Thymus (tissue), 11 donors: ENCODE measurements around the gene OXSR1. TPM values are rescaled to one million over a fixed set of nuclear protein-coding genes. Genes with fewer than 3 reads are reported as not detected.
A peak's percentile ranks its signal among the peaks of the same experiment; 100 is the strongest.

Source experiments
- DNase-seq, 9 donors: peaks; one replicate each; pipeline ENCODE4 v3.0.0-alpha.2; 2013; ENCODE audit warnings: low spot score in 9 of 9, low read depth in 6 of 9, missing footprints in 1 of 9
- H3K27ac ChIP-seq, 2 donors: one replicate each; pipeline ENCODE4 v1.5.1; 2013; ENCODE audit warnings: control low read depth in 1 of 2, low read depth in 1 of 2, low read length in 1 of 2, mild to moderate bottlenecking in 1 of 2, moderate library complexity in 1 of 2
- H3K27me3 ChIP-seq, 2 donors: one replicate each; pipeline ENCODE4 v1.5.1; 2013; ENCODE audit warnings: low read length in 1 of 2; ENCODE audit not compliant: control insufficient read depth in 2 of 2, insufficient read depth in 1 of 2
- H3K36me3 ChIP-seq, 2 donors: one replicate each; pipeline ENCODE4 v1.5.1; 2013; ENCODE audit warnings: low read length in 1 of 2, mild to moderate bottlenecking in 1 of 2, moderate library complexity in 1 of 2; ENCODE audit not compliant: control insufficient read depth in 2 of 2, insufficient read depth in 2 of 2
- H3K4me1 ChIP-seq, 2 donors: one replicate each; pipeline ENCODE4 v1.5.1; 2013; ENCODE audit warnings: low read length in 2 of 2; ENCODE audit not compliant: control insufficient read depth in 2 of 2, insufficient read depth in 2 of 2
- H3K4me3 ChIP-seq, 2 donors: one replicate each; pipeline ENCODE4 v1.5.1; 2013; ENCODE audit warnings: low read length in 2 of 2, control low read depth in 1 of 2, mild to moderate bottlenecking in 1 of 2
- H3K9me3 ChIP-seq, 2 donors: one replicate each; pipeline ENCODE4 v1.5.1; 2013; ENCODE audit warnings: low read length in 1 of 2, mild to moderate bottlenecking in 1 of 2; ENCODE audit not compliant: control insufficient read depth in 2 of 2, insufficient read depth in 1 of 2
- WGBS: extraction: QIAGEN DNeasy Blood & Tissue Kit; methylation state at CpG from one replicate; pipeline ENCODE4 v1.1.7; 2013; 5-methylcytosine and 5-hydroxymethylcytosine counted together
- polyA plus RNA-seq: library from polyadenylated mRNA; stranded (reverse); fragments of 200-250 nt; gene quantifications from one replicate; pipeline ENCODE4 v1.2.3, GENCODE V29; 2013
- total RNA-seq: library from RNA; stranded (reverse); fragments of 120-200 nt; gene quantifications from one replicate; pipeline ENCODE4 v1.2.4, GENCODE V29; 2013
- donor health status: healthy.

OXSR1 gene
- total and polyA plus RNA-seq, 2 donors = 23.0 to 33.0 TPM

DNA sequence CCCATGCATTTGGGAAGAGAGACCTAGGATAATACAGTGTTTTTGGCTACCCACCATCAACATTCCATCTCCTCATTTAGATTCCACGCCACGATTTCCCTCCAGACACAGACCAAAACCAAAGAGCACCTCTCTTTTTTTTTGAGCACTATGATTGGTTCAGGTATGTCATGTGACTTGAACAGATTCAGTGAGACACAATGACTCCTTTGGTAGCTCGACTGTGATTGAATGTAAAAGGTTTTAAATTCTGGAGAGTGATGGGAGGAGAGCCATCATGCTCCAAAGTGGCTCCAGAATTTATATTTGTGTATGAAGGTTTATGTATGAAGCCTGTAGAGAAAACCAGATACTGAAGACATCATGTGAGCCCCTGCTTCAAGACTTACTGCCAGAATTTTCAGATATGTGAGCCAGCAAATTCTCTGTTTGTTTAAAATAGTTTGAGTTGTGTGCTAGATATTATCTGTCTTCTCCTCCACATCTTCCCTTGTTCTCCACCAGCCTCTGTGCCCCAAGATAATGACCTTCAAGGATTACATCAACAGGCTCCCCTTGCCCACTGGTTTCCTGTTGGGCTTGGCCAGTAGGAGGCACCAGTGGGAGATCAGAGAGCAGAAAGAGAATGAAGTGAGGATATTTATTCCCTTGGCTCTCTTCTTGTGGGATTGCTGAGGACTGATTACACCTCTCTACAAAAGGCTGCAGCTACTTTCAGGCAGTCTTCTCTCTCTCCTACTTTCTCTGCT lies 14.4 kb upstream of the OXSR1 start:
- H3K4me3 ChIP-seq = no peak overlapping the region
- peaks cover 0 to 7% of the 10 kb centered on the region in 2 donors for H3K4me1 ChIP-seq
- no peaks in the 10 kb centered on the region for H3K36me3 ChIP-seq
- no peak for DNase-seq
- 96% methylated on average over 3 of the region's 3 CpGs for WGBS
- no peaks in the 10 kb centered on the region for H3K27me3 ChIP-seq
- H3K27ac ChIP-seq = no peak overlapping the region
- H3K9me3 ChIP-seq = no peaks in the 10 kb centered on the region

- Histone ChIP-seq H3K27me3 (no peaks in the 10 kb centered on the region), H3K9me3 (no peaks in the 10 kb centered on the region), H3K36me3 (no peaks in the 10 kb centered on the region), H3K4me3 (no peak overlapping the region), H3K27ac (no peak overlapping the region), H3K4me1 (peaks cover 0 to 7% of the 10 kb centered on the region in 2 donors)
- DNase-seq = no peak
- WGBS = 96% methylated on average over 3 of the region's 3 CpGs
Observed at GRCh38 chr3:38151667-38152265, 13.6 kb upstream of the OXSR1 start.

GRCh38 chr3:38152609-38153008 lies 12.7 kb upstream of the OXSR1 start:
- 98% methylated on average over 2 of the region's 2 CpGs for WGBS
- no peak overlapping the region for H3K27ac ChIP-seq

GRCh38 chr3:38153221-38153620 lies 12.1 kb upstream of the OXSR1 start:
- 97% methylated on average over 2 of the region's 2 CpGs for WGBS
- Histone ChIP-seq H3K36me3 (no peaks in the 10 kb centered on the region), H3K4me1 (peaks cover 0 to 7% of the 10 kb centered on the region in 2 donors), H3K27me3 (no peaks in the 10 kb centered on the region), H3K9me3 (no peaks in the 10 kb centered on the region), H3K27ac (no peak overlapping the region), H3K4me3 (no peak overlapping the region)
- DNase-seq = no peak

More at GRCh38 chr3:38152609-38153008, 12.7 kb upstream of the OXSR1 start:
- no peaks in the 10 kb centered on the region for H3K9me3 ChIP-seq
- no peaks in the 10 kb centered on the region for H3K36me3 ChIP-seq
- no peaks in the 10 kb centered on the region for H3K27me3 ChIP-seq
- DNase-seq = no peak
- H3K4me1 ChIP-seq = peaks cover 0 to 7% of the 10 kb centered on the region in 2 donors
- no peak overlapping the region for H3K4me3 ChIP-seq

DNA sequence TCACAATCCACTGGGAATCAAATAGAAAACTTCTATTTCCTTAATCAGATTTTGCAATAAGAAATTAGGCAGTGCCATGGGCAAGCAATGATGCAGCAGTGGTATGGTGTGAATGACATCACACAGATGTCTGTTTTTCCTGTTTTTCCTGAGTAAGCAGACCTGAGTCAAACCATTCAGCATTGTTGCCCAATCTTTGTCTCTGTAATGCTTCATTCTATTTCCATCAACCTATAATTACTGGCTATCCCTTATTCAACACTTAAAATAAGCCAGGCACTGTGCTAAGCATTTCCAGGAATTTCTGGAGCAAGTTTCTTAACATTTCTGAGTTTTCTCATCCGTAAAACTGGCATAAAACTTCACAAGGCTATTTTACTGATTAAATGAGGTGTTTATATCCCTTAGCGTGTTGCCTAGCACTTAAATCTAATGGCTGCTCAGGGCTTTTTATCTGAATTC lies 11.3 kb upstream of the OXSR1 start:
- WGBS = 93% methylated on average over 2 of the region's 2 CpGs
- Histone ChIP-seq H3K36me3 (no peaks in the 10 kb centered on the region), H3K27ac (no peak overlapping the region), H3K4me1 (peaks cover 0 to 7% of the 10 kb centered on the region in 2 donors), H3K9me3 (no peaks in the 10 kb centered on the region), H3K4me3 (no peak overlapping the region), H3K27me3 (no peaks in the 10 kb centered on the region)
- DNase-seq = no peak

DNA sequence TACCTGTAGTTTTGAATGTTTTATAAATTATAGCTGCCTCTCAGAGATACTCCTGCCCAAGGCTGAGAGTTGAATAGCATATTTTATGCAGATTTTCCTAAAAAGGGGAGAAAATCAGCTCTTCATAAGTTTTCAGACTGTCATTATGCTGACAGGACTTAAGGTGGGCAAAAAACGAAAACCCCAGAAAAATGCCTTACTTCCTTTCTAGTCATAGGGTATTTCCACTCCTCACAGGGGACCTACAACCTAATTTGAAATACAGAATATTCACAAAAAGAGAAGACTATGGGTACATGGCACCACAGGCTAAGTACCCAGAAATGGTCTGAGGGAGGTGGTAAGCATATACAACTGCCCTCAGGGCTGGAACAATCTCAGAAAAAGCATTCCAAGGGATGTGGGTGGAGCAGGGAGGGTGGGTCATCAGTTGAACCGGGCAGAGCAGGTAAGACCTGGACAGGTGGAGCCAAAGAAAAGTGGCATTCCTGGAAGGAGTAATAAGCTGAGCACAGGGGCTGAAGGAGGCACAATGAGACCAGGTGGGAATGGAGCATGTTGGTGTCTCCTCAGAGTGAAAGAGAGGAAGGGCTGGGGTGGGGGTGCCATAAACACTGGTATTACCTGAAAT lies 10.6 kb upstream of the OXSR1 start:
- no peak for DNase-seq
- Histone ChIP-seq H3K4me1 (peaks cover 0 to 2% of the 10 kb centered on the region in 2 donors), H3K4me3 (no peak overlapping the region), H3K27ac (peak overlapping the region in 1 of 2 donors; percentile 43), H3K9me3 (no peaks in the 10 kb centered on the region), H3K27me3 (no peaks in the 10 kb centered on the region), H3K36me3 (no peaks in the 10 kb centered on the region)
- 93% methylated on average over 2 of the region's 2 CpGs for WGBS

DNA sequence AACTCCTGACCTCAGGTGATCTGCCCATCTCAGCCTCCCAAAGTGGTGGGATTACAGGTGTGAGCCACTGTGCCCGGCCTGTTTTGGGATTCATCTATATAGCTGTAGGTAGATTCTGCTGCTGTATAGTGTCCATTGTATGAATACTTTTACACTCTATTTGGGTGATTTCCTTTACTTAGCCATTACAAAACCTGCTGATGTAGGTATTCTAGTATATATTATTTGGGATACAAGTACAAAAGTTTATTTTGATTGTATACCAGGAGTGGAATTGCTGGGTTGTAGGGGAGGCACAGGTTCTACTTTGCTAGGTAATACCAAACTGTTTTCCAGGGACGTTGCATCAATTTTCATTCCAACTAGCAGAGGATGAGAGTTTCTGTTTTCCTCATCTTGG lies 9.5 kb upstream of the OXSR1 start:
- H3K27me3 ChIP-seq = no peaks in the 10 kb centered on the region
- H3K4me1 ChIP-seq = no peaks in the 10 kb centered on the region
- WGBS = 98% methylated on average over 2 of the region's 2 CpGs
- H3K36me3 ChIP-seq = no peaks in the 10 kb centered on the region
- no peak overlapping the region for H3K4me3 ChIP-seq
- no peaks in the 10 kb centered on the region for H3K9me3 ChIP-seq
- no peak for DNase-seq
- H3K27ac ChIP-seq = no peak overlapping the region

DNA sequence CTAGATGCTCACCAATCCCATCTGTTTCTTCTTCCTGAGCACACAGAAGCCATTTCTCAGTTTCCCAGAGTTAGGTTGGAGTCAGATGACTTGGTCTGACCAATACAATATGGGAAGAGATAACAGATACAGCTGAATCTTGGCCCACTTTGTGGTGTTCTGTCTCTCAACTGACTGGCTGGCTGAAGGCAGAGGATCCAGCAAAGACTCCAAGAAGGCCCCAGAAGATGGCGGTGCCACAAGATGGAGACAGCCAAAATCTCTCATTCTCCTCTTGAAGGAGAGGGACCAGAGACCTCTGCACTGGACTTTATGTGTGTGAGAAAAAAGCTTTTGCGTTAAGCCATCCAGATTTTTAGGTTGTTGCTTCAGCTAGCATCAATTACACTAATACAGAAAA lies 8.2 kb upstream of the OXSR1 start:
- WGBS = 97% methylated on average over 2 of the region's 2 CpGs
- no peak for DNase-seq
- Histone ChIP-seq H3K4me3 (no peak overlapping the region), H3K4me1 (no peaks in the 10 kb centered on the region), H3K27me3 (no peaks in the 10 kb centered on the region), H3K36me3 (no peaks in the 10 kb centered on the region), H3K27ac (no peak overlapping the region), H3K9me3 (no peaks in the 10 kb centered on the region)

DNA sequence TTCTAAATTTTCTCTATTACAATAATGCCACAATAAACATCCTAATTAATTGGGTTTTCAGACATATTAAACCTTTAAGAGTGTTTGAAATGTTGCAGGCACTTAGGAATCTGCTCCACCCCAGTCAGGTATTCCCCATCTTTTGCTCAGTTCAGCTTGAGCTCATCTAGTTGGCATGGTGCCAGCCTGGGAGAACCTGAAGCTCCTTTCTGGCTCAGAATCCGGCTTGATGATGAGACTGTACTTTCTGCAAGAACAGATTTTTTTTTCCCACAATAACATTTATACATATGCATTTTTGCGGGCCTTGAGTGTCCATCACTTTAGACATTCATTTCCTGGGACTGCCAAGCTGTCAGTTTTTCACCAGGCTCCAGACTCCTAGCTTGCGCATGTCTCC lies 7.7 kb upstream of the OXSR1 start:
- Histone ChIP-seq H3K9me3 (no peaks in the 10 kb centered on the region), H3K4me1 (no peaks in the 10 kb centered on the region), H3K27ac (no peak overlapping the region), H3K36me3 (no peaks in the 10 kb centered on the region), H3K4me3 (no peak overlapping the region), H3K27me3 (no peaks in the 10 kb centered on the region)
- WGBS = 92% methylated on average over 3 of the region's 3 CpGs
- DNase-seq = no peak
